RWPE2 (cell line): ENCODE measurements around the gene SLC25A30.

Source experiments
- ATAC-seq: fragments of 200-7000 bp; cut with Tn5 transposase; 3 replicates; pipeline ENCODE4 v1.9.1; 2021; ENCODE audit warnings: low read depth
- DNase-seq: peaks from one replicate; pipeline ENCODE4 v3.0.0-alpha.2; 2020; ENCODE audit warnings: low spot score
- H3K27ac ChIP-seq: fragments of 450-650 bp; 2 replicates; pipeline ENCODE4 v1.5.1; 2017; ENCODE audit warnings: mild to moderate bottlenecking; ENCODE audit not compliant: poor library complexity, severe bottlenecking
- H3K27me3 ChIP-seq: fragments of 250-450 bp; sonication (Bioruptor Pico); 2 replicates; pipeline ENCODE4 v1.5.1; 2021; ENCODE audit warnings: mild to moderate bottlenecking, moderate library complexity; ENCODE audit not compliant: insufficient read depth, poor library complexity, severe bottlenecking
- H3K36me3 ChIP-seq: fragments of 250-450 bp; sonication (Bioruptor Pico); 2 replicates; pipeline ENCODE4 v1.5.1; 2020; ENCODE audit warnings: low read depth, mild to moderate bottlenecking, moderate library complexity
- H3K4me1 ChIP-seq: fragments of 250-450 bp; sonication (Bioruptor Pico); 2 replicates; pipeline ENCODE4 v1.5.1; 2021; ENCODE audit warnings: mild to moderate bottlenecking, moderate library complexity; ENCODE audit not compliant: insufficient read depth, poor library complexity, severe bottlenecking
- H3K4me3 ChIP-seq: fragments of 250-450 bp; sonication (Bioruptor Pico); 2 replicates; pipeline ENCODE4 v1.5.1; 2021; ENCODE audit warnings: mild to moderate bottlenecking, moderate library complexity; ENCODE audit not compliant: severe bottlenecking
- H3K9me3 ChIP-seq: fragments of 250-450 bp; sonication (Bioruptor Pico); 2 replicates; pipeline ENCODE4 v1.5.1; 2021; ENCODE audit warnings: mild to moderate bottlenecking, moderate library complexity; ENCODE audit not compliant: severe bottlenecking
- CTCF ChIP-seq: fragments of 450-650 bp; IDR thresholded peaks from one replicate; pipeline ENCODE4 v1.5.1; 2017; ENCODE audit warnings: mild to moderate bottlenecking, moderate library complexity; ENCODE audit not compliant: poor library complexity, severe bottlenecking

The SLC25A30 gene

DNA sequence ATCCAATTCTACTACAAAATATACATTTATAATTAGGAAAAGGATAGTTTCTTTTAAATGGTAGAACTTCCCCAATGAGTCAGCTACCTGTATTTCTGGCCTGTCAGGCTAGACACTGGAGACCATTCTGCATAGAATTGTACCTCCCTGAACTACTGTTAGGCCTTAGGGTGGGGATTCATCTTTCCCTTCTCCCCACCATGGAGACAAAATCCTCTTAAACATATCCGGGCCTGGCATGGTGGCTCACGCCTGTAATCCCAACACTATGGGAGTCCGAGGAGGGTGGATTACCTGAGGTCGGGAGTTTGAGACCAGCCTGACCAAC is 52.7 kb downstream of the SLC25A30 start:
- no peak overlapping the region for H3K4me3 ChIP-seq
- peaks cover 49% of the 10 kb centered on the region for H3K4me1 ChIP-seq
- H3K27me3 ChIP-seq: no peaks in the 10 kb centered on the region
- ATAC-seq (no peak), DNase-seq (no peak)
- H3K27ac ChIP-seq: peak overlapping the region; percentile 91
- H3K9me3 ChIP-seq: no peaks in the 10 kb centered on the region
- no peak for TF ChIP-seq CTCF
- H3K36me3 ChIP-seq: 0 out of 2 replicates have a peak, but pooled peaks cover 10% of the 10 kb centered on the region

GRCh38 chr13:45364876-45365557 is 53.2 kb downstream of the SLC25A30 start:
- H3K27ac ChIP-seq: peak overlapping the region; percentile 91
- H3K36me3 ChIP-seq: 0 out of 2 replicates have a peak, but pooled peaks cover 6% of the 10 kb centered on the region
- H3K4me1 ChIP-seq: peaks cover 49% of the 10 kb centered on the region
- H3K9me3 ChIP-seq: no peaks in the 10 kb centered on the region
- no peak for TF ChIP-seq CTCF
- DNase-seq (no peak), ATAC-seq (no peak)
- no peaks in the 10 kb centered on the region for H3K27me3 ChIP-seq
- no peak overlapping the region for H3K4me3 ChIP-seq

DNA sequence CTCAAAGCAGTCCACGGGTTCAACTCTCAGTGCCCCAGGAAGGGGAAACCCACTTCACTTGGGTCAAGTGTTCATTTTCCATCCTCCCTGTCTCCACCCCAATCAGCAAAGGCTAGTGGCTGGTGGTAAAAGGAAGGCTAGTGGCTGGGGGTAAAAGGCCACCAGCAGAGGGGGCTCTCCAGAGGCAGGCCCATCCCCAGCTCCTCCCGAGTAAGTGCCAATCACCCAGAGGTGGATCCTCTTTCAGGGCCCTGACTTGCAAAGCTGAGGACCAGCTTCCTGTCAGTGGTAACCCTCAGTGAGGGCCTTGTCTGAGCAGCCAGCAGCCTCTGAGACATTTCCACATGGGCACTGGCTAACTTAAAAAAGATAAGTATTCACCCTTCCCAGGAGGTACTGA is 55.2 kb downstream of the SLC25A30 start:
- no peak for ATAC-seq
- Histone ChIP-seq H3K27ac (peak overlapping the region; percentile 91), H3K4me3 (no peak overlapping the region), H3K4me1 (peaks cover 34% of the 10 kb centered on the region), H3K27me3 (no peaks in the 10 kb centered on the region), H3K9me3 (no peaks in the 10 kb centered on the region), H3K36me3 (no peaks in the 10 kb centered on the region; the same call in 1 of the 2 replicates)
- TF ChIP-seq CTCF: no peak
- no peak for DNase-seq

- Histone ChIP-seq H3K4me1 (peaks cover 22% of the 10 kb centered on the region), H3K9me3 (no peaks in the 10 kb centered on the region), H3K27me3 (no peaks in the 10 kb centered on the region), H3K36me3 (peaks cover 7% of the 10 kb centered on the region), H3K27ac (peak overlapping the region; percentile 47), H3K4me3 (no peak overlapping the region)
- no peak for TF ChIP-seq CTCF
- DNase-seq (peak; percentile 77), ATAC-seq (peak; percentile 96)
Observed at GRCh38 chr13:45361596-45362206, 56.5 kb downstream of the SLC25A30 start.
